Choroid plexus epithelial cell (primary cell): ENCODE results near the gene INPP4B.
A peak's percentile ranks its signal among the peaks of the same experiment; 100 is the strongest.

Source experiments
- DNase-seq: peaks from one replicate; pipeline ENCODE4 v3.0.0-alpha.2; 2010; ENCODE audit warnings: low read depth
- H3K4me3 ChIP-seq: 2 replicates; pipeline ENCODE4 v1.5.1; 2011; ENCODE audit warnings: low read depth, mild to moderate bottlenecking, control low read depth, low read length, moderate library complexity
- TF ChIP-seq, protein P1 (sequence below): conservative IDR thresholded peaks from 2 replicates; pipeline ENCODE4 v1.5.1; 2011; ENCODE audit warnings: low read depth, mild to moderate bottlenecking, control low read depth, inconsistent platforms, low read length, moderate library complexity

INPP4B gene

DNA sequence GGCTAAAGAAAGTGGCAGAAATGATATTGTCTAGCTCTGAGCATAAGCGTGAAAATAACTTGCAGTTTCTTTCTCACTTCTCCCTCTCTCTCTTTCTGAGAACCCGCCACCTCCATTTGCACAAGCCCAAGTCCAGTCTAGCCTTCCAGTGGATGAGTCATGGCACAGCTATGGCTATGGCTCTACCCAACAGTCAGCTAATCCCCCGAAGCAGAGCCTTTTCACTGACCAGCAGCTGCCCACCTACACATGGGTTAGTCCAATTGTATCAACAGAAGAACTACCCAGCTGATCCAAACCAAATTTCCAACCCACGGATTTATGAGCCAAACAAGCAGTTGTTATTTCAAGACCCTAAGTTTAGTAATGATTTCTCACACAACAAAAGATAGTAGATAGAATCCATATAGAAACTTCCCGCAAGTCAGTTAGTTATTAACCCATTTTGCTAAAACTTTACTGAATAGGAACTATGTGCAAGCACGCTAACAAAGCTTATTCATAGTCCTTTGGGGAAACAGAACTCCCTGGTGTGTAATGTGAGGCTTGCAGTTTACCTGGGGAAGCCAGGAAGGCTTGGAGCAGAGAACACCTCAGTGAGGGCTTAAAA is 282.3 kb downstream of the INPP4B start:
- DNase-seq = peak; percentile 39
- no peak overlapping the region for H3K4me3 ChIP-seq
- TF ChIP-seq, protein P1, sequence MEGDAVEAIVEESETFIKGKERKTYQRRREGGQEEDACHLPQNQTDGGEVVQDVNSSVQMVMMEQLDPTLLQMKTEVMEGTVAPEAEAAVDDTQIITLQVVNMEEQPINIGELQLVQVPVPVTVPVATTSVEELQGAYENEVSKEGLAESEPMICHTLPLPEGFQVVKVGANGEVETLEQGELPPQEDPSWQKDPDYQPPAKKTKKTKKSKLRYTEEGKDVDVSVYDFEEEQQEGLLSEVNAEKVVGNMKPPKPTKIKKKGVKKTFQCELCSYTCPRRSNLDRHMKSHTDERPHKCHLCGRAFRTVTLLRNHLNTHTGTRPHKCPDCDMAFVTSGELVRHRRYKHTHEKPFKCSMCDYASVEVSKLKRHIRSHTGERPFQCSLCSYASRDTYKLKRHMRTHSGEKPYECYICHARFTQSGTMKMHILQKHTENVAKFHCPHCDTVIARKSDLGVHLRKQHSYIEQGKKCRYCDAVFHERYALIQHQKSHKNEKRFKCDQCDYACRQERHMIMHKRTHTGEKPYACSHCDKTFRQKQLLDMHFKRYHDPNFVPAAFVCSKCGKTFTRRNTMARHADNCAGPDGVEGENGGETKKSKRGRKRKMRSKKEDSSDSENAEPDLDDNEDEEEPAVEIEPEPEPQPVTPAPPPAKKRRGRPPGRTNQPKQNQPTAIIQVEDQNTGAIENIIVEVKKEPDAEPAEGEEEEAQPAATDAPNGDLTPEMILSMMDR = no peak

DNA sequence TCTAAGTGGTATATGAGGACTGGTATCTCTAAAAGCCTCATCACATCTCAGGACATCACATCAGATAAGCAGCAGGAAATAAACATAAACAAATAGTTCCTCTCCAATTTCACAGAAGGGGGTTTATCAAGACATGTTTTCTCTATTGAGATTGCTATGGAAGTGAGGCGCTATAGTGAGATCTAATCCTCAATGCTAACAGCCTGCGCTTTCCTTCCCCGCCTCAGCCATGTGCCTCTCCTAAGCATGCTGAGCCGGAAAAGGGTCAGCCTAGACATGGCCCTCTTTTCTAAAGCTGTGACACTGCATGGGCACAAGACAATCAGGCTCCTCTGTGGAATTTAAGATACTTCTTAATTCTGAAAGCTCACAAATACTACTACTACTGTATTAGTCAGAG is 286.1 kb downstream of the INPP4B start:
- no peak overlapping the region for H3K4me3 ChIP-seq
- TF ChIP-seq, protein P1 = no peak
- no peak for DNase-seq

DNA sequence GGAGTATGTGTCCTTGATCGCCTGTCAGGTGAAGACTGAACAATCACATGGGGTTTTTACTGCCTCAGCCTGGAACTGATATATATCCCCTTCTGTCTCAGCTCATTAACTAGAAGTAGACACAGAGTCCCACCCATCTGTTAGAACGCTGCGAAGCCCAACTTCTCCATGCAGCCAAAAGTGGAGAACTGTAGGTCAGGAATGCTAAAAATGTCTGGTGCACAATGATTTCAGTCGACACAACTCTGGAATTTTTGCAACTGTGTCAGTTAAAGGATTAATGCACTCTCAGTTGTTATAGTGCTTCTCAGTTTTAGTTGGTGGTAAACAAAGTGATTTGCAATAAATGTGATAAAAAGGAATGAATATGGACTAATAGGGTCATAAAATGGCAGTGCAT is 287.2 kb downstream of the INPP4B start:
- H3K4me3 ChIP-seq = no peak overlapping the region
- DNase-seq = peak; percentile 62
- TF ChIP-seq, protein P1 = no peak

DNA sequence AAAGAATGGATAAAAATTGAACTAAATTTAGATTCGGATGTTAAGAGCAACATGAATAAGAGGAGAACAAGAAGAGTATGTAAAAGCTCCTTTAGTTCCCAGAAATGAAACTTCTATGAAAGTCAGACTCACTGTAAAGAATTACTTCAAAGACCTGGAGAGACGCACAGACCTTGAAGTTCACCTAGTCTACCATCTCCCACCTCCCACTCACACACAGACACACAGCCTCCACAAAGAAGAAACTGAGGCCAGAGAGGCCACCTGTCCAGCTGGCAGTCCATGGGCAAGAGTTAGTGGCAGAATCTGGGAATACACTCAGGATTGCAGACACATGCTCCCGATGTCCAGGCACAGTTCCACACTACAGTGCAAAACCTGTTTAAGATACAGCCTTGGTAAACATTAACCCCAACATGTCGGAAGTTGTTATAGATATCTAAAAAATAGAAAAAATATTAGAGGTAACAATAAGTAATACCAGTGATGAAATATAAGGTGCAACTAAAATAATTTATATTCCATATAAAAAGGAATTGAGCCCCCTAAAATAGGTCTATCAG is 288.8 kb downstream of the INPP4B start:
- DNase-seq = no peak
- no peak overlapping the region for H3K4me3 ChIP-seq
- TF ChIP-seq, protein P1 = no peak

DNA sequence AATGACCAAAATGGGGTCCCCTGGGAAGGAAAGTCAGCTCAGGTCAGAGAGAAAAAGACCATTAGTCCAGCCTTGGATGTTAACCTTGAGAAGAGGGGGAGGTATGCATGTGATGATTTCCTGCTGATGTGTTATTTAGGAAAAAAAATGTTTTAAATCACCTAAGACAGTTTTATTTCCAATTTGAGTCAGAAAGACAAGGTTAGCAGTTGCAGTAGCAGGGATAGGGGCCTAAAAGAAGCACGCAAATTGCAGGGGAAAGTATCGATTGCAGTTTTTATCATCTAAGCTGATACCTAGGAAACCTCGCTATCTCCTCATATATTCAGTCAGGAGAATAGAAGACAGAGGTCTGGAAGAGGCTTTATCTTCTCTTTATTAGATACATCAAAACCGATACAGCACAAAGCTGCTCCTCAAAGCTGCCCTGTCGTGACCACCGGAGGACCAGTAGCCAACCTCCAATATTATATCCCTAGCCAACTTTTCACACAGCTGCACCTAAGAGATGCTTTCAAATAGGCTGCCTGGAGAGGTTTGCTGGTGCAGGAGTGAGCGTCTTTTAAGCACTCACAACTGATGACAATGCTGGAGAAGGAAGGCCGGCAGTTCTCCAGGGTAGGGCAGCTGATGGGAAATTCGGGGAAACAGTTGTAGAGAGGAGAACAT is 289.4 kb downstream of the INPP4B start:
- TF ChIP-seq, protein P1 = no peak
- no peak overlapping the region for H3K4me3 ChIP-seq
- no peak for DNase-seq

DNA sequence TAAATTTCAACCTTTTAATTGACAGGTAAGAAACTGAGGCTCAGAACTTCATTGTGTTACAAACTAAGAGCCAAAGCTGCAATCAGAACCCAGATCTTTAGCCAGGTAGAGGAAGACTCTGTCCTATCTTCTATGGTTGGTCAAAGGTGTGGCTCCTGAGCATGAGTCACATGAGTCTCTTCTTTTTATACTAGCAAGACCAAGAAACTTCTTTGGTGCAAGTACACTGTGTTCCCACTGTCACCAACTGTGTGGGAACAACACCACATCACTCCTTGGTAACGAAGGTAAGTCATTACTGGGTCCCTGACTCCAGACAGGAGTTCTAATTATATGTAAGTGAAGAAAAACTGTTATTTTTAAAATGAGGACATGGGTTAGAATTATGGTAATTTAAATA is 290.1 kb downstream of the INPP4B start:
- TF ChIP-seq, protein P1 = no peak
- DNase-seq = no peak
- no peak overlapping the region for H3K4me3 ChIP-seq
